ENCODE results near the gene TACC2.

GRCh38 chr10:122128357-122128756, 139.4 kb downstream of the TACC2 start:
- TF ChIP-seq CTCF (IDR thresholded peaks at IDR 0.05; ENCODE audit: extremely low read depth in 1 of 2, insufficient read depth in 1 of 2, low read depth in 1 of 2, low read length in 2 of 2) (no peak), POLR2AphosphoS5 (IDR thresholded peaks at IDR 0.05; ENCODE audit: insufficient read depth, low read depth, low read length) (no peak)
